ENCODE data around the gene NF1. TPM values are rescaled to one million over a fixed set of nuclear protein-coding genes. Genes with fewer than 3 reads are reported as not detected.
A peak's percentile ranks its signal among the peaks of the same experiment; 100 is the strongest.

Gene NF1
- total RNA-seq, 1 experiment from 2014 or later, result 60.2 TPM

GRCh38 chr17:31390748-31391495, 296.1 kb downstream of the NF1 start:
- no peak for DNase-seq (ENCODE audit: unreplicated experiment)
- ChIA-PET CTCF (no interaction called here), POLR2A (no interaction called here)
- BruUV-seq (replicated peaks), result no TSS peak
- Mint-ChIP-seq H3K4me3 (ENCODE audit: unreplicated experiment) (peak overlapping the region; percentile 39), H3K27me3 (ENCODE audit: insufficient read depth, unreplicated experiment) (peaks cover 12% of the 10 kb centered on the region), H3K36me3 (ENCODE audit: insufficient read depth, unreplicated experiment) (peaks cover 9% of the 10 kb centered on the region), H3K4me1 (ENCODE audit: insufficient read depth, unreplicated experiment) (no peaks in the 10 kb centered on the region), H3K9me3 (ENCODE audit: unreplicated experiment) (no peaks in the 10 kb centered on the region), H3K27ac (ENCODE audit: low read depth, unreplicated experiment) (no peak overlapping the region)
- TF ChIP-seq CTCF (IDR thresholded peaks at IDR 0.05; ENCODE audit: unreplicated experiment), result no peak
- intact Hi-C loops (cut with micrococcal nuclease), result no loop called here

- intact Hi-C loops (cut with micrococcal nuclease), result no loop called here
- no peak for DNase-seq (ENCODE audit: unreplicated experiment)
- Mint-ChIP-seq H3K27ac (ENCODE audit: low read depth, unreplicated experiment) (no peak within 1 kb of the TSS), H3K36me3 (ENCODE audit: insufficient read depth, unreplicated experiment) (peaks cover 7% of the 10 kb centered on the region), H3K27me3 (ENCODE audit: insufficient read depth, unreplicated experiment) (peaks cover 12% of the 10 kb centered on the region), H3K4me1 (ENCODE audit: insufficient read depth, unreplicated experiment) (no peaks in the 10 kb centered on the region), H3K9me3 (ENCODE audit: unreplicated experiment) (no peaks in the 10 kb centered on the region), H3K4me3 (ENCODE audit: unreplicated experiment) (peak within 1 kb of the TSS; percentile 39)
- TF ChIP-seq CTCF (IDR thresholded peaks at IDR 0.05; ENCODE audit: unreplicated experiment), result no peak
- ChIA-PET CTCF (interaction anchor here (0.5 kb wide), 1 partner anchor 40 kb away, joined by 6 read pairs; no protein-coding TSS in a partner anchor), POLR2A (no interaction called here)
- BruUV-seq (replicated peaks), result no TSS peak
These were observed 296.7 kb downstream of the NF1 start, which contains the start of gene RAB11FIP4 for GRCh38 chr17:31391496-31391949. Gene RAB11FIP4 (plus strand): TSS chr17:31391675. CDS start chr17:31391853, 178 bp downstream.

- intact Hi-C loops (cut with micrococcal nuclease), result no loop called here
- no peak overlapping the region for H3K4me3 Mint-ChIP-seq (ENCODE audit: unreplicated experiment)
- H3K27me3 Mint-ChIP-seq (ENCODE audit: insufficient read depth, unreplicated experiment), result peaks cover 12% of the 10 kb centered on the region
- H3K4me1 Mint-ChIP-seq (ENCODE audit: insufficient read depth, unreplicated experiment), result no peaks in the 10 kb centered on the region
- no peak overlapping the region for H3K27ac Mint-ChIP-seq (ENCODE audit: low read depth, unreplicated experiment)
- BruUV-seq (replicated peaks), result no TSS peak
- peaks cover 7% of the 10 kb centered on the region for H3K36me3 Mint-ChIP-seq (ENCODE audit: insufficient read depth, unreplicated experiment)
- POLR2A ChIA-PET, result no interaction called here
- TF ChIP-seq CTCF (IDR thresholded peaks at IDR 0.05; ENCODE audit: unreplicated experiment), result no peak
- H3K9me3 Mint-ChIP-seq (ENCODE audit: unreplicated experiment), result no peaks in the 10 kb centered on the region
- DNase-seq (ENCODE audit: unreplicated experiment), result no peak
- CTCF ChIA-PET, result interaction anchor here (0.5 kb wide), 1 partner anchor 40 kb away, joined by 6 read pairs; no protein-coding TSS in a partner anchor
These were observed 297.5 kb downstream of the NF1 start for GRCh38 chr17:31392002-31392855.

Data from MCF 10A (cell line).